HG02759 (cell line): Measurements from ENCODE around the gene SKP1.
A peak's percentile ranks its signal among the peaks of the same experiment; 100 is the strongest.

ENCODE experiments used
- ATAC-seq: cut with Tn5 transposase; IDR thresholded peaks from one replicate; pipeline ENCODE4 v1.9.1; 2021; ENCODE audit warnings: mild to moderate bottlenecking, moderate library complexity; ENCODE audit not compliant: unreplicated experiment

Gene SKP1

GRCh38 chr5:134130239-134130945 lies 46.4 kb downstream of the SKP1 start:
- no peak for ATAC-seq

- ATAC-seq, result no peak
Observed at GRCh38 chr5:134129411-134130238, 47.1 kb downstream of the SKP1 start.

GRCh38 chr5:134128648-134128995 lies 48.1 kb downstream of the SKP1 start:
- ATAC-seq, result no peak

- ATAC-seq, result no peak
Observed at GRCh38 chr5:134127988-134128647, 48.6 kb downstream of the SKP1 start.

GRCh38 chr5:134127376-134127861 lies 49.3 kb downstream of the SKP1 start:
- ATAC-seq, result no peak

GRCh38 chr5:134125039-134126015 lies 51.4 kb downstream of the SKP1 start:
- no peak for ATAC-seq

GRCh38 chr5:134124289-134125038 lies 52.3 kb downstream of the SKP1 start:
- no peak for ATAC-seq

GRCh38 chr5:134123360-134123759 lies 53.4 kb downstream of the SKP1 start:
- ATAC-seq, result no peak

- ATAC-seq, result no peak
Observed at GRCh38 chr5:134122530-134122929, 54.2 kb downstream of the SKP1 start.

GRCh38 chr5:134120386-134121138 lies 56.2 kb downstream of the SKP1 start:
- no peak for ATAC-seq

GRCh38 chr5:134119720-134120119 lies 57.0 kb downstream of the SKP1 start:
- ATAC-seq, result no peak

- no peak for ATAC-seq
Observed at GRCh38 chr5:134118212-134118835, 58.4 kb downstream of the SKP1 start.

GRCh38 chr5:134116789-134117761 lies 59.7 kb downstream of the SKP1 start:
- no peak for ATAC-seq

- no peak for ATAC-seq
Observed at GRCh38 chr5:134116286-134116685, 60.5 kb downstream of the SKP1 start.

GRCh38 chr5:134115806-134116175 lies 61.0 kb downstream of the SKP1 start:
- ATAC-seq, result no peak

GRCh38 chr5:134114886-134115805 lies 61.6 kb downstream of the SKP1 start:
- peak; percentile 15 for ATAC-seq
